Measurements from ENCODE around the gene NAGPA.

Gene NAGPA

GRCh38 chr16:4988647-4989046 is 45.1 kb downstream of the NAGPA start:
- TF ChIP-seq ZFX (IDR thresholded peaks at IDR 0.05; ENCODE audit: borderline replicate concordance) (no peak), CTCF (IDR thresholded peaks at IDR 0.05) (no peak)
- H3K27ac ChIP-seq = no peak overlapping the region

- TF ChIP-seq CTCF (IDR thresholded peaks at IDR 0.05) (no peak), ZFX (IDR thresholded peaks at IDR 0.05; ENCODE audit: borderline replicate concordance) (no peak)
These were observed 46.0 kb downstream of the NAGPA start for GRCh38 chr16:4987580-4988374.

GRCh38 chr16:4987250-4987579 is 46.5 kb downstream of the NAGPA start:
- no peak overlapping the region for H3K27ac ChIP-seq
- no peak for TF ChIP-seq ZFX (IDR thresholded peaks at IDR 0.05; ENCODE audit: borderline replicate concordance)
- no peak for TF ChIP-seq CTCF (IDR thresholded peaks at IDR 0.05)

More at GRCh38 chr16:4987580-4988374, 46.0 kb downstream of the NAGPA start:
- H3K27ac ChIP-seq = no peak overlapping the region

- no peak overlapping the region for H3K27ac ChIP-seq
- no peak for TF ChIP-seq CTCF (IDR thresholded peaks at IDR 0.05)
- TF ChIP-seq ZFX (IDR thresholded peaks at IDR 0.05; ENCODE audit: borderline replicate concordance) = no peak
These were observed 49.4 kb downstream of the NAGPA start for GRCh38 chr16:4984174-4984990.

- no peak for TF ChIP-seq ZFX (IDR thresholded peaks at IDR 0.05; ENCODE audit: borderline replicate concordance)
- TF ChIP-seq CTCF (IDR thresholded peaks at IDR 0.05) = no peak
These were observed 51.5 kb downstream of the NAGPA start for GRCh38 chr16:4982056-4982867.

GRCh38 chr16:4981473-4981872 is 52.3 kb downstream of the NAGPA start:
- TF ChIP-seq CTCF (IDR thresholded peaks at IDR 0.05) = no peak
- no peak for TF ChIP-seq ZFX (IDR thresholded peaks at IDR 0.05; ENCODE audit: borderline replicate concordance)
- no peak overlapping the region for H3K27ac ChIP-seq

More at GRCh38 chr16:4982056-4982867, 51.5 kb downstream of the NAGPA start:
- no peak overlapping the region for H3K27ac ChIP-seq
